DOHH2 (cell line): ENCODE measurements around the gene FNDC3B.

Source experiments
- EZH2phosphoT487 ChIP-seq: fragments of 200-600 bp; sonication (generic); IDR thresholded peaks from 2 replicates; pipeline ENCODE4 v1.6.1; 2017; ENCODE audit warnings: borderline replicate concordance, mild to moderate bottlenecking, antibody characterized with exemption, low read length, moderate library complexity, mixed read lengths
- TF ChIP-seq, protein P1 (sequence below): fragments of 200-600 bp; sonication (generic); IDR thresholded peaks from one replicate; pipeline ENCODE4 v1.5.1; 2014; ENCODE audit warnings: antibody characterized with exemption, mild to moderate bottlenecking, low read depth, low read length; ENCODE audit not compliant: poor library complexity, severe bottlenecking

DNA sequence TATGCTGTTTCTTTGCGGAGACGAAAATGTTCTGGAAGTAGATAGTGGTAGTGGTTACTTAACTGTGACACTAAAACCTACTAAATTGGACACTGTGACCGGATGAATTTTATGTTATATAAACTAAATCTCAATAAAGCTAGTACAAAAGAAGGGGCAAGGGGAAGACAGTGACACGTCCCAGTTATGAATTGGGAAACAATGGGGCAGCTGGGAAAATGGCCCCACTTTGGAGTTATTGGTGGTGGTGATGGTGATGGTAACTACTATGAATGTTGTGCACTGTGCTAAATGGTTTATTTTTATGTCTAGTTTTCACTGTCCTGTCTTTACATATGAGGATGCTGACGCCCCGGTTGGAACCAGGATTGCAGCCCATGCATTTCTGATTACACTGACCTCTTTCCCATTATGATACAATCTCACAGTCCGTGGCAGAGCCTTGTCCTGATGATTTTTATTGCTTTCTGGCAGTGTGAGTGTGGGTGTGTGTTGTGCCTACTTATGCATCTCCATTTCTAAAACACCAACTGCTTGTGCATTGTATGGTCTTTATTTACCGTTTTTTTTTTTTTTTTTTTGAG, 192.0 kb downstream of the FNDC3B start:
- TF ChIP-seq, protein P1, sequence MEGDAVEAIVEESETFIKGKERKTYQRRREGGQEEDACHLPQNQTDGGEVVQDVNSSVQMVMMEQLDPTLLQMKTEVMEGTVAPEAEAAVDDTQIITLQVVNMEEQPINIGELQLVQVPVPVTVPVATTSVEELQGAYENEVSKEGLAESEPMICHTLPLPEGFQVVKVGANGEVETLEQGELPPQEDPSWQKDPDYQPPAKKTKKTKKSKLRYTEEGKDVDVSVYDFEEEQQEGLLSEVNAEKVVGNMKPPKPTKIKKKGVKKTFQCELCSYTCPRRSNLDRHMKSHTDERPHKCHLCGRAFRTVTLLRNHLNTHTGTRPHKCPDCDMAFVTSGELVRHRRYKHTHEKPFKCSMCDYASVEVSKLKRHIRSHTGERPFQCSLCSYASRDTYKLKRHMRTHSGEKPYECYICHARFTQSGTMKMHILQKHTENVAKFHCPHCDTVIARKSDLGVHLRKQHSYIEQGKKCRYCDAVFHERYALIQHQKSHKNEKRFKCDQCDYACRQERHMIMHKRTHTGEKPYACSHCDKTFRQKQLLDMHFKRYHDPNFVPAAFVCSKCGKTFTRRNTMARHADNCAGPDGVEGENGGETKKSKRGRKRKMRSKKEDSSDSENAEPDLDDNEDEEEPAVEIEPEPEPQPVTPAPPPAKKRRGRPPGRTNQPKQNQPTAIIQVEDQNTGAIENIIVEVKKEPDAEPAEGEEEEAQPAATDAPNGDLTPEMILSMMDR: no peak
- no peak for TF ChIP-seq EZH2phosphoT487
